ENCODE measurements around the gene RAVER2.
"Not testable (repeated sequence)": the region's sequence is repeated elsewhere in the genome, so short reads cannot be mapped to it uniquely, and the experiment has no call there.

RAVER2 gene

GRCh38 chr1:64775113-64775512, 30.2 kb downstream of the RAVER2 start:
- Histone ChIP-seq H3K4me3 (ENCODE audit: low read depth in 1 of 2, low read length in 1 of 2) (no peak overlapping the region), H3K27ac (peak overlapping the region; percentile 54), H3K36me3 (no peaks in the 10 kb centered on the region), H3K9me3 (no peaks in the 10 kb centered on the region), H3K4me1 (ENCODE audit: control insufficient read depth in 1 of 2, insufficient read depth in 1 of 2, low read depth in 1 of 2, low read length in 1 of 2) (peaks cover 13% of the 10 kb centered on the region in 2 experiments), H3K27me3 (no peaks in the 10 kb centered on the region)
- TF ChIP-seq CTCF (IDR thresholded peaks at IDR 0.05): no peak

- not testable (repeated sequence) for H3K27ac ChIP-seq; H3K27me3 ChIP-seq; H3K4me3 ChIP-seq (ENCODE audit: low read depth in 1 of 2, low read length in 1 of 2); H3K36me3 ChIP-seq; H3K4me1 ChIP-seq (ENCODE audit: control insufficient read depth in 1 of 2, insufficient read depth in 1 of 2, low read depth in 1 of 2, low read length in 1 of 2); H3K9me3 ChIP-seq
Observed at GRCh38 chr1:64782044-64782443, 37.2 kb downstream of the RAVER2 start.

- not testable (repeated sequence) for H3K36me3 ChIP-seq; H3K4me1 ChIP-seq (ENCODE audit: control insufficient read depth in 1 of 2, insufficient read depth in 1 of 2, low read depth in 1 of 2, low read length in 1 of 2); H3K27ac ChIP-seq; H3K27me3 ChIP-seq; H3K4me3 ChIP-seq (ENCODE audit: low read depth in 1 of 2, low read length in 1 of 2); H3K9me3 ChIP-seq
Observed at GRCh38 chr1:64782848-64783247, 38.0 kb downstream of the RAVER2 start.

- Histone ChIP-seq H3K27me3 (no peaks in the 10 kb centered on the region), H3K27ac (no peak overlapping the region), H3K36me3 (no peaks in the 10 kb centered on the region), H3K9me3 (no peaks in the 10 kb centered on the region), H3K4me1 (ENCODE audit: control insufficient read depth in 1 of 2, insufficient read depth in 1 of 2, low read depth in 1 of 2, low read length in 1 of 2) (no peaks in the 10 kb centered on the region), H3K4me3 (ENCODE audit: low read depth in 1 of 2, low read length in 1 of 2) (no peak overlapping the region)
- TF ChIP-seq CTCF (IDR thresholded peaks at IDR 0.05): no peak
Observed at GRCh38 chr1:64790832-64791487, 46.1 kb downstream of the RAVER2 start.

GRCh38 chr1:64798872-64799271, 54.0 kb downstream of the RAVER2 start:
- no peaks in the 10 kb centered on the region for H3K4me1 ChIP-seq (ENCODE audit: control insufficient read depth in 1 of 2, insufficient read depth in 1 of 2, low read depth in 1 of 2, low read length in 1 of 2)
- H3K36me3 ChIP-seq: no peaks in the 10 kb centered on the region
- no peak overlapping the region for H3K4me3 ChIP-seq (ENCODE audit: low read depth in 1 of 2, low read length in 1 of 2)
- no peak overlapping the region for H3K27ac ChIP-seq
- TF ChIP-seq CTCF (IDR thresholded peaks at IDR 0.05): no peak
- no peaks in the 10 kb centered on the region for H3K27me3 ChIP-seq
- H3K9me3 ChIP-seq: no peaks in the 10 kb centered on the region

- no peaks in the 10 kb centered on the region for H3K36me3 ChIP-seq
- no peak overlapping the region for H3K27ac ChIP-seq
- no peaks in the 10 kb centered on the region for H3K27me3 ChIP-seq
- no peak for TF ChIP-seq CTCF (IDR thresholded peaks at IDR 0.05)
- H3K9me3 ChIP-seq: no peaks in the 10 kb centered on the region
- H3K4me3 ChIP-seq (ENCODE audit: low read depth in 1 of 2, low read length in 1 of 2): no peak overlapping the region
- no peaks in the 10 kb centered on the region for H3K4me1 ChIP-seq (ENCODE audit: control insufficient read depth in 1 of 2, insufficient read depth in 1 of 2, low read depth in 1 of 2, low read length in 1 of 2)
Observed at GRCh38 chr1:64801851-64802523, 57.1 kb downstream of the RAVER2 start.
